C4-2B (cell line): Measurements from ENCODE around the gene LDB2.

Experiments
- H3K27ac ChIP-seq: fragments of 450-650 bp; 2 replicates; pipeline ENCODE4 v1.5.1; 2017
- ZFX ChIP-seq: fragments of 450-650 bp; IDR thresholded peaks from 2 replicates; pipeline ENCODE4 v1.6.1; 2017
- TF ChIP-seq, protein P1 (sequence below): fragments of 450-650 bp; conservative IDR thresholded peaks from 2 replicates; pipeline ENCODE4 v1.5.1; 2017; ENCODE audit warnings: mild to moderate bottlenecking

LDB2 gene

DNA sequence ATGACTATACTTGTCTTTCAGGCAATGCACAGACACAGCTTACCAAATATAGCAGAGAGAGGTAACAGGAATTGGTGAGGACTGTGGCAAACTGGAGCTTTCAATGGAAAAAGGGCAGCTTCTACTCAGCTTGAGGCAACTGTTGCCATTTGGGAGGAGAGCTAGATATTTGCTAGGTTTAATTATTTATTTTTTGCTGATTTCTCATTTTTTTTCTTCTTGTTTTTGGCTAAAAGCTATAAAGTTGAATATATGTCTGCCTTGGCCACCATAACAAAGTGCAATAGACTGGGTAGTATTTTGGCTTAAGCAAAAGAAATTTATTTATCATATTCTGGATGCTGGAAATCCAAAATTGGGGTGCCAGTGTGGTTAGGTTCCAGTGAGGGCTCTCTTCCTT, 93.9 kb downstream of the LDB2 start:
- TF ChIP-seq ZFX = no peak
- TF ChIP-seq, protein P1, sequence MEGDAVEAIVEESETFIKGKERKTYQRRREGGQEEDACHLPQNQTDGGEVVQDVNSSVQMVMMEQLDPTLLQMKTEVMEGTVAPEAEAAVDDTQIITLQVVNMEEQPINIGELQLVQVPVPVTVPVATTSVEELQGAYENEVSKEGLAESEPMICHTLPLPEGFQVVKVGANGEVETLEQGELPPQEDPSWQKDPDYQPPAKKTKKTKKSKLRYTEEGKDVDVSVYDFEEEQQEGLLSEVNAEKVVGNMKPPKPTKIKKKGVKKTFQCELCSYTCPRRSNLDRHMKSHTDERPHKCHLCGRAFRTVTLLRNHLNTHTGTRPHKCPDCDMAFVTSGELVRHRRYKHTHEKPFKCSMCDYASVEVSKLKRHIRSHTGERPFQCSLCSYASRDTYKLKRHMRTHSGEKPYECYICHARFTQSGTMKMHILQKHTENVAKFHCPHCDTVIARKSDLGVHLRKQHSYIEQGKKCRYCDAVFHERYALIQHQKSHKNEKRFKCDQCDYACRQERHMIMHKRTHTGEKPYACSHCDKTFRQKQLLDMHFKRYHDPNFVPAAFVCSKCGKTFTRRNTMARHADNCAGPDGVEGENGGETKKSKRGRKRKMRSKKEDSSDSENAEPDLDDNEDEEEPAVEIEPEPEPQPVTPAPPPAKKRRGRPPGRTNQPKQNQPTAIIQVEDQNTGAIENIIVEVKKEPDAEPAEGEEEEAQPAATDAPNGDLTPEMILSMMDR = no peak
- no peak overlapping the region for H3K27ac ChIP-seq

DNA sequence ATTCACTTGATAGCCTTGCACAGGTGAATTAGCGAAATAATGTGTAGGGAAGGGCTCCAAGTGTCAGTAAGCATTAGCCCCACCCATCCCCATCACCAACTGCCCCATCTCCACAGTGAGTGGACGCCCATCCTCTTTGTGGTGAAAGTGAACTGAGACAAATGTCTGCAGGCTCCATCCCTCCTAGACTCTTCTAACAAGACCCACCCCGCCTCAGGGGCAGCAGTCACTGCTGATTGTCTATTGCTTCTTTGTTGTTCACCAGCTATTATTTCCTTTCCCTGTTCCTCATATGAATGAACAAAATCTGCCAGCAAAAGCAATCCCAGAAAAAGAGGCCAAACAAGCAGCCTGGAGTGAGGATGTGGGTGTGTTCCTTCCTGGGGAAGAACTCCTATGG, 96.4 kb downstream of the LDB2 start:
- no peak overlapping the region for H3K27ac ChIP-seq
- TF ChIP-seq ZFX = no peak
- TF ChIP-seq, protein P1 = no peak

GRCh38 chr4:16801356-16801755, 97.1 kb downstream of the LDB2 start:
- no peak overlapping the region for H3K27ac ChIP-seq
- TF ChIP-seq, protein P1 = no peak
- TF ChIP-seq ZFX = no peak

DNA sequence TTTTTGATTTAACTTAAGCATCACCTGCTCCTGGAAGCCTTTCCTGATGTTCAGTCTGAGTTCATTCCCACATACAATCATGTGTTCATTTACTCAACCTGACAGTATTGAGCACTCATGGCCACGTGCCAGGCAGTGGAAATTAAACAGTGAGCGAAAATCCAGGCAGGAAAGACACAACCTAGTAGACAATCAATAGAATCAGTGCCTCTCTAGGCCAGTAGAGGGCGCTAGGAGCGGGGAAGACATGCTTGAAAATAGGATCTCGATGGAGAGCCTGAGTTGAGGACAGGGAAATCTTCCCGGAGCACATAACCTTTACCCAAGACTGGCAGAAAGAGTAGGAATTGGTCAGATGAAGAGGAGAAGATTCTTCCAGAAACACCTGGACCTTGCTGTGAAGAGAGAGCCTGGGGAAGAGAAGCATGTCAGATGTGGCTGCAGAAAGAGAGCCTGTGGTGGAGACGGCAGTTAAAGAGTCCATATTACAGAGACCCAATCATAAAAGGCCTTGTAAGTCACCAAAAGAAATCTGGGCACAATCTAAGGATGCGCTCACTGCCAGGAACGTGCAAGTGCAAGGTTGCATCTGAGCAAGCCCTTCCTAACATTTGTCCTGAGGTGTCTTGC, 103.5 kb downstream of the LDB2 start:
- TF ChIP-seq ZFX = no peak
- TF ChIP-seq, protein P1 = peak; percentile 71

GRCh38 chr4:16791460-16791859, 107.0 kb downstream of the LDB2 start:
- H3K27ac ChIP-seq = no peak overlapping the region
- TF ChIP-seq, protein P1 = no peak
- TF ChIP-seq ZFX = no peak

More for the DNA sequence above, 103.5 kb downstream of the LDB2 start:
- H3K27ac ChIP-seq = no peak overlapping the region

GRCh38 chr4:16790508-16790907, 107.9 kb downstream of the LDB2 start:
- no peak overlapping the region for H3K27ac ChIP-seq
- TF ChIP-seq, protein P1 = no peak
- TF ChIP-seq ZFX = no peak

- TF ChIP-seq, protein P1 = no peak
- no peak for TF ChIP-seq ZFX
Observed at GRCh38 chr4:16788868-16789267, 109.6 kb downstream of the LDB2 start.

More at GRCh38 chr4:16788868-16789267, 109.6 kb downstream of the LDB2 start:
- H3K27ac ChIP-seq = no peak overlapping the region
